ENCODE data around the gene CAPN1. TPM values are rescaled to one million over a fixed set of nuclear protein-coding genes. Genes with fewer than 3 reads are reported as not detected.

CAPN1 gene
- total RNA-seq, 1 experiment from 2014 or later: 175 TPM

- no peak overlapping the region for H3K56ac ChIP-seq (ENCODE audit: insufficient read length, low read depth, low read length)
- H3K4me1 Mint-ChIP-seq: peaks cover 27 to 42% of the 10 kb centered on the region in 2 experiments
- H3K4me2 ChIP-seq (ENCODE audit: insufficient read depth, insufficient read length, low read length): no peak overlapping the region
- no peak overlapping the region for H3K4me3 Mint-ChIP-seq
- H2BK12ac ChIP-seq (ENCODE audit: insufficient read length, low read depth, low read length): no peak overlapping the region
- no peak overlapping the region for H3K9ac ChIP-seq (ENCODE audit: extremely low read depth, insufficient read length, low read length)
- H2AFZ ChIP-seq (ENCODE audit: low read length): no peak overlapping the region
- no peak for TF ChIP-seq CTCF (conservative IDR thresholded peaks at IDR 0.05)
- H3K9me3 Mint-ChIP-seq: no peaks in the 10 kb centered on the region
- no peak overlapping the region for H2BK15ac ChIP-seq (ENCODE audit: low read depth, low read length)
- H3K27me3 Mint-ChIP-seq (ENCODE audit: low read depth): no peaks in the 10 kb centered on the region
- H3K27me3 ChIP-seq (ENCODE audit: insufficient read depth, low read length): no peaks in the 10 kb centered on the region
- H3K9me3 ChIP-seq (ENCODE audit: control insufficient read depth, low read depth, low read length): no peaks in the 10 kb centered on the region
- H2BK120ac ChIP-seq (ENCODE audit: low read depth, low read length, poor library complexity, severe bottlenecking): no peak overlapping the region
- no peak overlapping the region for H3T11ph ChIP-seq (ENCODE audit: low read length)
- H2BK20ac ChIP-seq (ENCODE audit: low read depth, low read length, poor library complexity, severe bottlenecking): no peak overlapping the region
- H3K4me1 ChIP-seq (ENCODE audit: insufficient read depth, low read length): peaks cover 4% of the 10 kb centered on the region; the same call in 1 of the 2 replicates
- H3K36me3 Mint-ChIP-seq (ENCODE audit: insufficient read depth in 1 of 3, low read depth in 3 of 3): peaks cover 18 to 67% (median 58%) of the 10 kb centered on the region in 3 experiments; a peak in 6 of 7 replicates
- no peak overlapping the region for H3K27ac ChIP-seq (ENCODE audit: insufficient read length, low read depth, low read length)
- no peaks in the 10 kb centered on the region for H3K79me2 ChIP-seq (ENCODE audit: insufficient read depth, low read length)
- WGBS (ENCODE audit: extremely low coverage, insufficient read length, low lambda C conversion rate): no CpG with 5 or more reads among the region's 13 CpGs
- H4K20me1 ChIP-seq (ENCODE audit: control insufficient read depth, insufficient read depth, insufficient read length): no peaks in the 10 kb centered on the region
- H3K27ac Mint-ChIP-seq: peak overlapping the region in 1 of 3 experiments; percentile 8; a peak in 3 of 7 replicates
- H2AK5ac ChIP-seq (ENCODE audit: insufficient read length, low read length): no peak overlapping the region
- H3K14ac ChIP-seq (ENCODE audit: insufficient read depth, low read length): no peak overlapping the region
- no peak overlapping the region for H2BK5ac ChIP-seq (ENCODE audit: insufficient read length, low read length)
- no peaks in the 10 kb centered on the region for H3K79me1 ChIP-seq (ENCODE audit: insufficient read depth, low read depth, low read length, poor library complexity, severe bottlenecking)
- no peak overlapping the region for H3K23ac ChIP-seq (ENCODE audit: insufficient read length, low read depth, low read length)
- no peak overlapping the region for H3K18ac ChIP-seq (ENCODE audit: insufficient read length, low read depth, low read length)
- no peak for DNase-seq
- H3K23me2 ChIP-seq (ENCODE audit: insufficient read length, low read depth, low read length, poor library complexity, severe bottlenecking): no peaks in the 10 kb centered on the region
- no peak overlapping the region for H4K8ac ChIP-seq (replicated peaks; ENCODE audit: insufficient read length, low read depth, low read length)
- no peak overlapping the region for H4K91ac ChIP-seq (ENCODE audit: insufficient read length, low read depth, low read length)
- H4K5ac ChIP-seq (ENCODE audit: insufficient read length, low read depth, low read length): no peak overlapping the region
- no peak overlapping the region for H3K4ac ChIP-seq (ENCODE audit: low read depth, low read length)
These were observed 27.3 kb downstream of the CAPN1 start for GRCh38 chr11:65208785-65209710.

Measured in H9 (cell line).